GM10847 (cell line): Measurements from ENCODE around the gene TCERG1L.

Experiments used
- POLR2A ChIP-seq: IDR thresholded peaks from 2 replicates; pipeline ENCODE4 v1.6.1; 2011; ENCODE audit not compliant: insufficient read length; ENCODE audit errors: extremely low read depth

Gene TCERG1L

DNA sequence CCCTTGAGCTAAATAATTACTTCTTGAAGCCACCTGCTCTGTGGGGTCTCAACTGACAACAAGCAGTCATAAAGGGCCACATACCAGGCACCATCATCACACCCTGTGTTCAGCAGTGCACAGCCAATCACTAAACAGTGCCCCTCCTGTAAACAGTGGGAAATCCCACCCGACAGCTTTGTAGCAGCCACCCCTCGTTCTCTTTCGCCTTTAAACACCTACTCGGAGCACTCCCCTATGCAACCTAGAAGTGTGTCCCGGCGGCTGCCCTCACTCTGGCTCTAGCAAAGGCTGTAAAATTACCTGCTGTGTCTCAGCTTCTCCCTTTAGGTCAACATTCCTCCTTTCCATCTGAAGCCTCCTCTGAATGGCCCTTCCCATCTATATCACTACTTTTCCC lies 111.9 kb downstream of the TCERG1L start:
- no peak for TF ChIP-seq POLR2A

DNA sequence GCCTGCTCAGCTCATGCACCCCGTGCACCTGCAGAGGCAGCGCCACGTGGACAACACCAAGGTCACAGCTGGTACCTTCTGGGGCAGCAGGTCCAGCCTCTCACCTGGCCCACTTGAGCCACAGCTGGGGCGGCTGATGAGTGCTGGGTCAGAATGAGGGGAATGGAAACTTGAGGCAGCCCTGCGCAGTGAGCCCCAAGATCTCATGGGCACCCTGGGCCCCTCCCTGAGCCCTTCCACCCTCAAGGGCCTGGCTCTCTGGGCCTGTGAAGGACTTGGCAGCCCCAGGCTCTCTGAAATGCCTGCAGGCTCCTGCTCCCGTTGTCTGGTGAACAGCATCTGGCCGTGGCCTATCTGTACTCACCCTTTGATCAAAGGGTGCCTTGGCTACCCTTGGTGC lies 112.7 kb downstream of the TCERG1L start:
- no peak for TF ChIP-seq POLR2A

DNA sequence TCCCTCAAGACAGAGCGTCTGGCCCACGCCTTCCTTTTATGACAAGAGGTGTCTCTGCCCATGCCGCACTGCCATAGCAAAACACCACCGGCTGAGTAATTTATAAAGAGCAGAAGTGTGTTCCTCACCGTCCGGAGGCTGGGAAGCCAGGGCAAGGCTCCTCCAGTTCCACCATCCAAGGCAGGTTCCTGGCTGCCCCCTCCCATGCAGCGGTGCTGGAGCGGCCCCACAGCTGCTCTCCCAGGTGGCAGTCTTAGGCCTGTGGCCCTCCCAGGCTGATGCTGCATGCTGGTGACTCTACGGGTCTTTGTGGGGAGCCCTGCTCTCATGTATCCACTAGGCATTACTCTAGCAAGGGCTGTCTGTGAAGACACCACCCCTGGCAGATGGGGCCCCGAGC lies 113.1 kb downstream of the TCERG1L start:
- TF ChIP-seq POLR2A: no peak

DNA sequence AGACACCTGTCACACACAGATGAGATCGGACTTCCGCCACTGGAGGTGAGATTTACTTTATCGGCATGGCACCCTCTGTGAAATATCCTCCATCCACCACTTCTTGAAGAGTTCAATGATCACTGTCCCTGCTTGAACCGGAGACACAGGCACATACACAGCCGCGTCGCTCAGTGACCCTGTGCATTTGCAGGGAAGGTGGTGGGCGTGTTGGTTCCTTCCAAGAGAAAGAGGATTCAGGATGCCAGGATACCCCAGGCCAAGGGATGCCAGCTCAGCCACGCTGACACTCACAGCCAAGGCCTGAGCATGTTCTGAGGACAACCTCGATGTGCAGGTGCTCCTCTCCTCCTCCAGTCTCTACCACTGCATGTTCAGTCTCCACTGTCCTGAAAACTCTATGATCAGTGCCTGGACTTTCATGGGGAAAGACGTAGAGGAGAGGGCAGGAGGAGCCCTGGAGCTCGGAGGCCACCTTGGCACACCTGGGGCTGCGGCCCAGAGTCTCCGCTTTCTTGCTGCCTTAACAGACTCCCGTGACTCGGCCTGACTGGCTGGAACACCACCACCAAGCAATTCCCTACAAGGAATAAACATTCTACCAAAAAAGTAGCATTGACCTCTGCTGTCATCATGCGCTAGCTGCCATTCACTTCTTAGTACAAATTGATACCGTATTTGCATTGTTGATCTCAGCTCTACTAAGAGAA lies 115.2 kb downstream of the TCERG1L start:
- TF ChIP-seq POLR2A: no peak

DNA sequence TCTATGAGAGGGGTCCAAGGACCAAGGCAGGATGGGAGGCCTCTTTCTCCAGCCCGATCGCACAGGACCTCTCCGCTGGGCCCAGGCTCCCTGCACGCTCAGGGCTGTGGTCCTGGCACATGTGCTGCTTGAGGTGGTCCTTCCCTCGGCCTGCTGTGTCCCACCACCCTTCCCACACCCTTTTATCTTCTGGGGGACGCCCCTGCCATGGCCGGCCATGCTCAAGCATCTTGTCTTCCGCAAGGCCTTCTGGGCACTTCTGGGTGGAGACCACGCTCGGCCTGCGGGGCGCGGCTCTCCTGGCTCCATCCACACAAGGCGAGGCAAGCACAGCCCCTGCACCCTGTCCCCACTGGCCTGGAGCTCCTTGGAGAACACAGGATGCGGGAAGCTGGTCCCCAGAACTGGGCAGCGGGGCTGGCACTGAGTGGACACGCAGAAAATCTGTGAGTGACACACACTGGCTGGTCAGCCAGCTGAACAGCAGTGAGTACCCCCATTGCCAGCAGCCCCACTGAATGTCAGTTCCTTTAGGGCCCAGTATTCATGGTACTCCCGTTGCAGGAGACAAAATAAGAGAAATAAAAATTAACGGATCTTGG lies 115.9 kb downstream of the TCERG1L start:
- no peak for TF ChIP-seq POLR2A

DNA sequence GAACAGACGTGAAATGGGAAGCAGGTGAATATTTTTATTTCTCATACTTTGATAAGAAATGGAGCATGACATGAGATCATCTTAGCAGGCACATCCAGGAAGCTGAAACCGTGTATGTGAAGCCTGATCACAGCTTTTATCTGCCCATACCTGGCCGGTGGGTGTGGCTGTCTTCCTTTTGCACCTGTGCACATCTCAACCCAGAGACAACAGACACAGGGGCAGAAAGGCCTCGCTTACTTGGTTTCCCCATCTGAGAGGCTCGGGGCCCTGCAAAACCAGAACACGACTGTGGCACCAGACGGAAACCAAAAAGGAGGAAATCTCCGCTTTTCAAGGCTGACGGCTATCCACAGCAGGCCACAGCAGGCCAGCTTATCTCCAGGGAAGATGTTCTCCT lies 116.4 kb downstream of the TCERG1L start:
- TF ChIP-seq POLR2A: no peak

DNA sequence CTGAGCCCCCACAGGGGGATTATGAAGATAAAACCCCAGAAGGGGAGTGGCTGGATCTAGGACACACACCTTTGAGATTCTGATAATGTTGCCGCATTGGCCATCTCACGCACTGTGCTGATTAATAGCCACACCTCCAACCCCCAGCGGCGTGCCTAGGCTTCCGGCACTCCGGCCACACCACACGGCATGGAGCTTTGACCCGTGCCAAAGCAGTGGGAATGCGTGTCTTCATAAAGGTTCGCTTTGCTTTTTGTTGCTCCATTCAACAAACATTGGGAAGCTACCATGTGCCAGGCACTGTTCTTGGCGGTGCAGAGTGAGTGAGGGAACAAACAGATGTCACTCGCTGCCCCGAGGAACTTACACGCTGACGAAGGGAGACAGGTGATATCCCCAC lies 117.6 kb downstream of the TCERG1L start:
- TF ChIP-seq POLR2A: no peak

DNA sequence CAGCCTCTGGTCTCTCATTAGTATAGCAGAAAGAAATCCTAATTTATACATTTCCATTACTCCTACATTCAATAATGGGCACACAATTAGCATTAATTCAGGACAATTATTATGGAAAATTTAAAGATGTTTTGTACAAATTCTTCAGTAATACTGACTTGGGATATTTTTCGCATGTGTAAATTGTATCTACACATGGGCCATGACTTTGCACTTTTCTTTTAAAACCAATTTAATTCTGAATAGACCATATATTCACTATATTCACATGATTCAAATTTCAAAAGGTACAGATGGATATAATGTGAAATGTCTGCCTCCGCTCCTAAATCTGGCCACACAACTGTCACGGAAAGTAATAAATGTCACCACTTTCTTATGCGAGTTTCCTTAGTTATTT lies 123.0 kb downstream of the TCERG1L start:
- no peak for TF ChIP-seq POLR2A

DNA sequence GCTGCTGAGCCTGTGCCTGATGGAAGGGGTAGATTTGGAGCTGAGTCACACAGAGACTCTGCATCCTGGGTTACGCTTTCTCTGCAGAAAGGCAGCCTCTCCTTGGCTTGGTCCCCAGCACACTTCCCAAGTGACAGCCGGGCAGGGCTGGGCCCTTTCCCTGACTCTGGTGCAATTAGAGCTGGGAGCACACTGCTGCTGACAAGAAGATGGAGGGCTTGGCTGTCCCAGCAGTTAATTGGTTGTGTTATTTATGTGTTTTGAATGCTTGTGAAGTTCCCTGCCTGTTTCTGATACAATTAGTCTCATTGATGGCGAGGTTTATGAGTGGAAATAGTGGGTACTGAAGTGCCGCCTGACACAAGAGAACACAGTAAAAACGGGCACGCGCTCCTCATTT lies 123.6 kb downstream of the TCERG1L start:
- TF ChIP-seq POLR2A: no peak

DNA sequence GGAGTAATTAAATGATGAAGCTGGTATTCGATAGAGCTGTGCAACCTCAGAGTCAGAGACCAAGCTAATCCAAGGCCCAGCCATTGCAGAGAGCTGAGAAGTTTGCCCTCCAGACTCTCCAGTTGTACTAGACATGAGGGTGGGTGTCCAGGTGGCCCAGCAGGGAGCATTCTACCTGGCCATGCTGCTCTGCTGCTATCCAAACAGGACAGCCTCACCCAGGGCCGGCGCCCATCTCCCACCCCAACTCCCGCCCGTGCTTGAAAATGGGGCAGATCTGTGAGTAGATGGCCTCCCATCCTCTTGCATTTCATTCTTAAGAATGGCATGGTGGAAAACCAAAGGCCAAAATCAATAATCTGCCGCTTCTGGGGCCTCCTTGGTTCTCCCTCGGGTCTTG lies 124.2 kb downstream of the TCERG1L start:
- TF ChIP-seq POLR2A: no peak

DNA sequence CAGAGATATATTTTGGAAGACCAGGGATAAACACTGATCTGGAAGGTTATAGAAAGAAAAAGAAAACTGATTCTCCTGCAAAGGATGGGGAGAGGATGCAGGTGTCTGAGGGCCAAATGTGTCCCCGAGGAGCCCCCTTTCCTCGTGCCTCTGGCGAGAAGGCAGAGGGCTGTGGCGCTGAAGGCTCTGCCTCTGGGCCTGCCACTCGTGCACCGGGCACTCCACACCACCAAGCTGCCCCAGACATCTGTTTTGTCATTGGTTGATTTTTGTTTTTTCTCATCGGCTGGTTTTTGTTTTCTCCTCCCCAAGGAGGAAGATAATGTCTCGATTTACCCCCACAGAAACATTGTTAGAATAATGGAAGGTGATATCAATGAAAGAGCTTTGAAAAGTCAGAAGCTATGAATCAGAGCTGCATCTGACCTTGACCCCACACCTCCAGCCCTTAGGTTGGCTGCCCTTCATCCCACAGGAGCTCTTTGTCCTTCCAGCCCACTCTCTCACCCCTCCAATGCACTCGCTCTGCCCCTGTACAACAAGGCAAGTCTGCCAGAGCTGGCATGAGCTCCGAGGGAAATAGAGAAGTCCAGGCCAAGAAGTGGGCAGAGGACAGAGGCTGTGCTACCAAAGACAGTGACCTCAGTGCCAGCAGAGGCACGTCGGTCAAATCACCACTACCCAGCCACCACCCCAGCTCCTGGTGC lies 124.8 kb downstream of the TCERG1L start:
- TF ChIP-seq POLR2A: no peak

DNA sequence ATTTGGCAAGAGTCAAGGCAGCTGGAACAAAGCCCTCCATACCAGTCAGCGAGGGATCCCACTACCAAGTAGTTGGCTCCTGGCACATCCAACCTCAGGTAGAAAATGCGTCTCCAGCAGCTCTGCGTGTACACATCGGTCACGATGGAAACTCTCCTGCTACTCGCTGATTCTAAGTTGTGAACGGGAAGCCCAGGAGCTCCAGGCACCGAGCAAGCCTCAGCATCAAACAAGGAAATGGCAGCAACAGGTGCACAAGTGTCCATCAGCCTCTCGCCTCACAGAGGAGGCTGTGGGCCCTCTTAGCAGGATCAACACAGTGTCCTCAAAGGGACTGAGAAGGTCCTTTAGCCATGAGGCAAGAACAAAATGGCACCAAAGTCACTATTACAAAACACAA lies 127.0 kb downstream of the TCERG1L start:
- no peak for TF ChIP-seq POLR2A

DNA sequence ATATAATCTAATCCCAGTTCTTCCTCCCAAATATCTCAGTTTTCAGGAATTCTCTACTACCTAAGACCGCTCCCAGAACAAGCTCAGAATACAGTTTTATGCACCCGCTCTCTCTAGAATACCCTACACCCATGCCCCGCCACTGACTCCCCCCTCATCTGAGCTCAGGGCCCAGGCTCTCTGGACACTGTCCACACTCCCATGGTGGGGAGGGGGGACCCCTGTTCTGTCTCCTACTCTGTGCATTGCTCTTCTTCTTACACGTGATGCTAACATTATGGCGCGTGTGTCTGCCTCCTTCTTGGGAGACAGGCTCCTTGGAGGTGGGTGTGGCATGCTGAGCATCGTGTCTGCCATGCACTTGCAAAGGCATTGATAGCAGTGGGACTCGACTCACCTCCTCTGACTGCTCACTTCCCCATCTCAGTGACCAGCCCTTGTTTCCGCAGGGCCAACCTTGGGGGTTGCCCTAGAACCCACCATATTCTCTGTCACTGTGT lies 127.9 kb downstream of the TCERG1L start:
- TF ChIP-seq POLR2A: no peak

DNA sequence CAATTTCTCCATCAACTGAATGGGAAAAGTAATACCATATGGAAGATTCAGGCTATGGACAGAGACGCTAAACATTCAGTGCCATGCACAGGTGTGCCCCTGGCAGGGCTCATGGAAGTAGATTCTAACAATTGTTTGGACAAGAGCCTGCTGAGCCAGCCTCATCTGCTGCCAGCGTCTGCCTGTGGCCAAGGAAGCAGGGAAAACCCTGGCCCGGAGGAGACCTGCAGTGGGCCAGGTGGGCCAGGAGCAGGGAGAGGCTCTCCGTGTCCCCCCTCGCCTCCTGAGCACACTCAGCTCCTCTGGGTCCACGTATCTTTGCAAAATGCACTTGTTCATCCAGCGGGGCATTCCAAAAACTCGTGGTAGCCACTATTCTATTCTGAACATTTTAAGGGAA lies 130.1 kb downstream of the TCERG1L start:
- TF ChIP-seq POLR2A: no peak

DNA sequence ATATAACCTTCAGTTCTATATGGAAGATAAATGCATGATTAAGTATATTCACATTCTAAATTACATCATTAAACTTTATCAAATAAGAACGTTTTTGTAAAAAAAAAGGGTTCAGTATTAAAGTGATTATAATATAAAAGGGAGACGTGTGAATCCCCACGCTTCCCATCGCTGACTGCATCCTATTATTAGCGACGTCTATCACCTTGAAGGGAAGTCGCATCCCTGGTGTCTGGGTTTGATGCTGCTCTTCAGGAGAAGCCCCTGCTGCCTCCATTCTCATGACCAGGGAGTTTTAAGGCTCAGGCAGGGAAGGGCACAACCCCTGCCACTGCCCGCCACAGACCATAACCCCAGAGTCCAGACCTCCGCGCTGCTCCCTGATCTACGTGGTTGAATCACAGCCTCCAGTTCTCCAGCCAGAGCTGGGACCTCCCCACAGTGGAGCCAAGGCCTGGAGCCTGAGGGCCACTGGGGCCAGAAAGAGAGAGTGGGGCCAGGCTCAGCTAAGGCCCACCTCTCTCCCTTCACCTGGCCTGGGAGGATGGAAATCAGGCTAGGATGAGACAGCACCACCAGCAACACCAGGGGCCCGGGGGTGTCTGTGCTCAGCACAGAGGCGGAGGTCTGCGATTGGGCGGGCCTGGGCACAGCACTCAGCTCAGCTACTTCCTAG lies 130.6 kb downstream of the TCERG1L start:
- TF ChIP-seq POLR2A: no peak

DNA sequence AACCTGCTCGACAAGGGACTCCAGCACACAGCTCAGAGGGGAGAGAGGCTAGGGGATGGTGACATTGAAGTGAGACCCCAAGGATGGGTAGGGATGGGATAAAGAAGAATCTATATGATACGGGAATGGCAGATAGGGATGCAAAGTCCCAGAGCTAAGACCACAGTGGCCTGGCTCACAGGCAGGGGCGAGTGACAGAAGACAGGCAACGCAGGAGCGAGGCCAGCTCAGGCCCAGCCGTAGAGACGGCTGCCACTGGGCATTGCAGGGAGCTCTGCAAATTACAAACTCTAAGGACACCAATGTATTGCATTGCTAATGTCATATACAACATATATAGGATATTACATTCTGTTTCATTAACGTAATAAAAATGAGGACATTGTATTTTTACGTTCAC lies 131.4 kb downstream of the TCERG1L start:
- no peak for TF ChIP-seq POLR2A
